PC-9 (cell line): Measurements from ENCODE around the gene BORCS5.

Source experiments
- CTCF ChIP-seq: fragments of 200-600 bp; sonication (generic); conservative IDR thresholded peaks from 2 replicates; pipeline ENCODE4 v1.6.1; 2017; ENCODE audit warnings: mixed run types, antibody characterized with exemption, mild to moderate bottlenecking, moderate library complexity
- EZH2 ChIP-seq: fragments of 200-600 bp; sonication (generic); IDR thresholded peaks from 2 replicates; pipeline ENCODE4 v1.8.0; 2017; ENCODE audit warnings: antibody characterized with exemption, low read depth

- TF ChIP-seq CTCF (no peak), EZH2 (no peak)
These were observed 117.6 kb downstream of the BORCS5 start for GRCh38 chr12:12474471-12474928.
